Osteoblast (primary cell): ENCODE results near the gene CLASP2. TPM values are rescaled to one million over a fixed set of nuclear protein-coding genes. Genes with fewer than 3 reads are reported as not detected.

Source experiments
- DNase-seq: peaks from one replicate; pipeline ENCODE4 v3.0.0; 2011; ENCODE audit warnings: low spot score, mixed read lengths; ENCODE audit not compliant: insufficient read length; ENCODE audit errors: missing footprints
- H2AFZ ChIP-seq: 2 replicates; pipeline ENCODE4 v1.6.0; 2011; ENCODE audit warnings: mild to moderate bottlenecking, low read length
- H3K27ac ChIP-seq: 2 replicates; pipeline ENCODE4 v1.5.1; 2011; ENCODE audit warnings: mild to moderate bottlenecking, low read depth, low read length, moderate library complexity
- H3K27me3 ChIP-seq: 2 replicates; pipeline ENCODE4 v1.6.0; 2012; ENCODE audit warnings: mild to moderate bottlenecking, control low read depth, inconsistent platforms, low read length, moderate library complexity; ENCODE audit not compliant: insufficient read depth
- H3K36me3 ChIP-seq: 2 replicates; pipeline ENCODE4 v1.5.1; 2011; ENCODE audit warnings: mild to moderate bottlenecking, low read length, control low read depth, moderate library complexity; ENCODE audit not compliant: insufficient read depth
- H3K4me1 ChIP-seq: 2 replicates; pipeline ENCODE4 v1.5.1; 2011; ENCODE audit warnings: mild to moderate bottlenecking, low read length, control low read depth, moderate library complexity; ENCODE audit not compliant: insufficient read depth
- H3K4me2 ChIP-seq: 2 replicates; pipeline ENCODE4 v1.6.0; 2011; ENCODE audit warnings: mild to moderate bottlenecking, low read length; ENCODE audit not compliant: insufficient read depth
- H3K4me3 ChIP-seq: fragments of 200-600 bp; sonication (generic); 3 replicates; pipeline ENCODE4 v1.5.1; 2012; ENCODE audit warnings: mild to moderate bottlenecking, low read length, inconsistent platforms; ENCODE audit not compliant: insufficient read depth
- H3K79me2 ChIP-seq: 2 replicates; pipeline ENCODE4 v1.6.0; 2012; ENCODE audit warnings: mild to moderate bottlenecking, low read length, control low read depth, inconsistent platforms; ENCODE audit not compliant: insufficient read depth
- H3K9me3 ChIP-seq: 2 replicates; pipeline ENCODE4 v1.5.1; 2011; ENCODE audit warnings: low read depth, low read length, control low read depth
- H4K20me1 ChIP-seq: 2 replicates; pipeline ENCODE4 v1.6.0; 2012; ENCODE audit warnings: mild to moderate bottlenecking, low read length, control low read depth; ENCODE audit not compliant: insufficient read depth
- total RNA-seq: library from RNA; depleted of rRNA; stranded (reverse); fragments of >200 nt; gene quantifications from 2 replicates; pipeline ENCODE4 v1.2.3, GENCODE V29; 2012
- TF ChIP-seq, protein P1 (sequence below): IDR thresholded peaks from 2 replicates; pipeline ENCODE4 v1.5.1; 2011; ENCODE audit warnings: mild to moderate bottlenecking, low read depth, low read length, moderate library complexity; ENCODE audit errors: extremely low read depth

The CLASP2 gene
- total RNA-seq, 1 donor = 52.1 TPM

DNA sequence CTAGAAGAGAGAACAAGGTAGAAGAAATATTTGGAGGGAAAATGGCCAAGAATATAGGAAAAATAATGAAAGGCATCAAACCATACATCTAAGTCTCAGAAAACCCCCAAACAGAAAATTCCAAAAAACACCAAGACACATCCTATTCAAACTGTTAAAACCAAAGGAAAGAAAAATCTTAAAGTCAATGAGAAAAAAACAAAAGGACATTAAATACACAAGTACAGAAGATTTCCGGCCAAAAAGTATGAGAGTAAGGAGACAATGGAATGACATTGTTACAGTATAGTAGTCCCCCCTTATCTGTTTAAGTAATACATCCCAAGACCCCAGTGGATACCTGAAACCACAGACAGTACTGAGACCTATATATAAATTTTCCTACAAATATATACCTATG, 18.8 kb downstream of the CLASP2 start:
- no peak overlapping the region for H3K4me3 ChIP-seq
- H4K20me1 ChIP-seq = no peaks in the 10 kb centered on the region
- H3K36me3 ChIP-seq = no peaks in the 10 kb centered on the region
- H3K9me3 ChIP-seq = peaks cover 3% of the 10 kb centered on the region
- TF ChIP-seq, protein P1, sequence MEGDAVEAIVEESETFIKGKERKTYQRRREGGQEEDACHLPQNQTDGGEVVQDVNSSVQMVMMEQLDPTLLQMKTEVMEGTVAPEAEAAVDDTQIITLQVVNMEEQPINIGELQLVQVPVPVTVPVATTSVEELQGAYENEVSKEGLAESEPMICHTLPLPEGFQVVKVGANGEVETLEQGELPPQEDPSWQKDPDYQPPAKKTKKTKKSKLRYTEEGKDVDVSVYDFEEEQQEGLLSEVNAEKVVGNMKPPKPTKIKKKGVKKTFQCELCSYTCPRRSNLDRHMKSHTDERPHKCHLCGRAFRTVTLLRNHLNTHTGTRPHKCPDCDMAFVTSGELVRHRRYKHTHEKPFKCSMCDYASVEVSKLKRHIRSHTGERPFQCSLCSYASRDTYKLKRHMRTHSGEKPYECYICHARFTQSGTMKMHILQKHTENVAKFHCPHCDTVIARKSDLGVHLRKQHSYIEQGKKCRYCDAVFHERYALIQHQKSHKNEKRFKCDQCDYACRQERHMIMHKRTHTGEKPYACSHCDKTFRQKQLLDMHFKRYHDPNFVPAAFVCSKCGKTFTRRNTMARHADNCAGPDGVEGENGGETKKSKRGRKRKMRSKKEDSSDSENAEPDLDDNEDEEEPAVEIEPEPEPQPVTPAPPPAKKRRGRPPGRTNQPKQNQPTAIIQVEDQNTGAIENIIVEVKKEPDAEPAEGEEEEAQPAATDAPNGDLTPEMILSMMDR = no peak
- H3K4me1 ChIP-seq = no peaks in the 10 kb centered on the region
- no peaks in the 10 kb centered on the region for H3K27me3 ChIP-seq
- peaks cover 58% of the 10 kb centered on the region for H3K79me2 ChIP-seq
- no peak for DNase-seq
- no peak overlapping the region for H2AFZ ChIP-seq
- H3K4me2 ChIP-seq = no peak overlapping the region
- H3K27ac ChIP-seq = no peak overlapping the region

DNA sequence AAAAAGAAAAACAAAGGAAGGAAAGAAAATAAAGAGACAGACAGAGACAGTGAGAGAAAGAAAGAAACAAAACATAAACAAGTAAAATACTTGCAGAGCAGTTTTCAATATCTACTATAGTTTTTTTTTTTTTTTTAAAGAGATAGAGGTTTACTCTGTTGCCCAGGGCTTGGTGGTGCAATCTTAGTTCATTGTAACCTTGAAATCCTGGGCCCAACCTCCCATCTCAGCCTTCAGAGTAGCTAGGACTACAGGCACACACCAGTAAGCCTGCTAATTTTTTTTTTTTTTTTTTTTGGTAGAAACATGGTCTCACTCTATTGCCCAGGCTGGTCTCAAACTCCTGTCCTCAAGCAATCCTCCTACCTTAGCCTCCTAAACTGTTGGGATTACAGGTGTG, 23.1 kb downstream of the CLASP2 start:
- no peaks in the 10 kb centered on the region for H3K4me1 ChIP-seq
- DNase-seq = no peak
- no peaks in the 10 kb centered on the region for H3K36me3 ChIP-seq

DNA sequence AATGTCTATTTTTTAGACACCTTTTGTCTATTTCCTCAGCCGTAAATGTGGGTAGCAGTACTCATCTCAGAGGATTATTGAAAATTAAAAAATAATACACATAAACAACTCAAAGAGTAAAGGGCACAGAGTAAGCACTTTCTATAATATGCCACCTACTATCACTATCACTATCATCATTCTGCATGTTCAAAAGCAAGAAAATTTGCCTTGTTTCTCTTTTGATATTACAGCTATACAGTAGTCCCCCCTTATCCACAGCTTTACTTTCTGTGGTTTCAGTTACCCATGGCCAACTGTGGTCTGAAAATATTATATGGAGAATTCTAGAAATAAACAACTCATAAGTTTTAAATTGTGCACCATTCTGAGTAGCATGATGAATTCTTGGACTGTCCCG, 27.7 kb downstream of the CLASP2 start:
- Histone ChIP-seq H4K20me1 (no peaks in the 10 kb centered on the region), H3K4me3 (no peak overlapping the region), H3K9me3 (no peaks in the 10 kb centered on the region), H3K4me2 (no peak overlapping the region), H3K79me2 (no peaks in the 10 kb centered on the region), H3K4me1 (peaks cover 6% of the 10 kb centered on the region), H2AFZ (no peak overlapping the region), H3K36me3 (no peaks in the 10 kb centered on the region), H3K27me3 (no peaks in the 10 kb centered on the region), H3K27ac (no peak overlapping the region)
- TF ChIP-seq, protein P1 = no peak
- no peak for DNase-seq

More for the DNA sequence above, 23.1 kb downstream of the CLASP2 start:
- H3K27ac ChIP-seq = no peak overlapping the region
- H3K4me3 ChIP-seq = no peak overlapping the region
- no peaks in the 10 kb centered on the region for H3K27me3 ChIP-seq
- no peaks in the 10 kb centered on the region for H3K9me3 ChIP-seq
- H3K79me2 ChIP-seq = peaks cover 23% of the 10 kb centered on the region
- H4K20me1 ChIP-seq = no peaks in the 10 kb centered on the region
- TF ChIP-seq, protein P1 = no peak
- H3K4me2 ChIP-seq = no peak overlapping the region
- H2AFZ ChIP-seq = no peak overlapping the region

DNA sequence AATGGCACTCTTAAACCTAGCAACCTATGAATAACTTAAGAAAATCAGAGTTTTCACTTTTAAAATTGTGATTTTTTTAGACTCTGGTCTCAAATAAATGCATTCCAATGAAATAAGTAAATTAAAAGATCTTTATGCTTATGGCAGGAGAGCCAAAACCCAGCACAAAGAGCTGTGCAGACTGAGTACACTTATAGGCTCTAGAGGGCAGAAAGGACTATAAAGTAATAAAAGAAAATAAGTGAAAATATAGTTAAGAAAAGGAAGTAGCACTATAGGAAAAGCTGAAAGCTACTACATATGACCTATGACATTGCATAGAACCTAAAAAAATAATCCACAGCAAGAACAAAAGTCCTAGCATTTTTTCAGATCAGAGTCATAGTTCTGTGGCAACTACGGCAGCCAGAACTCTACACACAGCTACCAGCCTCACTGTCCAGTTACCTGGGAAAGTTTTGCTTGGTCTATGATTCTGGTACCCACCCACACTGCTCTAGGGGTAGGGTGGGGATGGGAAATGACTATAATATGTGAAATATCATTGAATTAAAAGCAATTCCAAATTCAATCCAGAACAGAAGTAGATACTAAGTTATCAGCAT, 30.5 kb downstream of the CLASP2 start:
- H2AFZ ChIP-seq = no peak overlapping the region
- H3K4me1 ChIP-seq = peaks cover 6% of the 10 kb centered on the region
- no peak overlapping the region for H3K4me3 ChIP-seq
- no peaks in the 10 kb centered on the region for H3K36me3 ChIP-seq
- H3K4me2 ChIP-seq = peak overlapping the region; percentile 24
- no peaks in the 10 kb centered on the region for H3K79me2 ChIP-seq
- H4K20me1 ChIP-seq = no peaks in the 10 kb centered on the region
- DNase-seq = peak; percentile 65
- H3K27me3 ChIP-seq = no peaks in the 10 kb centered on the region
- no peaks in the 10 kb centered on the region for H3K9me3 ChIP-seq
- TF ChIP-seq, protein P1 = no peak
- H3K27ac ChIP-seq = no peak overlapping the region
